ENCODE data around the gene ZNF385A.

Gene ZNF385A

DNA sequence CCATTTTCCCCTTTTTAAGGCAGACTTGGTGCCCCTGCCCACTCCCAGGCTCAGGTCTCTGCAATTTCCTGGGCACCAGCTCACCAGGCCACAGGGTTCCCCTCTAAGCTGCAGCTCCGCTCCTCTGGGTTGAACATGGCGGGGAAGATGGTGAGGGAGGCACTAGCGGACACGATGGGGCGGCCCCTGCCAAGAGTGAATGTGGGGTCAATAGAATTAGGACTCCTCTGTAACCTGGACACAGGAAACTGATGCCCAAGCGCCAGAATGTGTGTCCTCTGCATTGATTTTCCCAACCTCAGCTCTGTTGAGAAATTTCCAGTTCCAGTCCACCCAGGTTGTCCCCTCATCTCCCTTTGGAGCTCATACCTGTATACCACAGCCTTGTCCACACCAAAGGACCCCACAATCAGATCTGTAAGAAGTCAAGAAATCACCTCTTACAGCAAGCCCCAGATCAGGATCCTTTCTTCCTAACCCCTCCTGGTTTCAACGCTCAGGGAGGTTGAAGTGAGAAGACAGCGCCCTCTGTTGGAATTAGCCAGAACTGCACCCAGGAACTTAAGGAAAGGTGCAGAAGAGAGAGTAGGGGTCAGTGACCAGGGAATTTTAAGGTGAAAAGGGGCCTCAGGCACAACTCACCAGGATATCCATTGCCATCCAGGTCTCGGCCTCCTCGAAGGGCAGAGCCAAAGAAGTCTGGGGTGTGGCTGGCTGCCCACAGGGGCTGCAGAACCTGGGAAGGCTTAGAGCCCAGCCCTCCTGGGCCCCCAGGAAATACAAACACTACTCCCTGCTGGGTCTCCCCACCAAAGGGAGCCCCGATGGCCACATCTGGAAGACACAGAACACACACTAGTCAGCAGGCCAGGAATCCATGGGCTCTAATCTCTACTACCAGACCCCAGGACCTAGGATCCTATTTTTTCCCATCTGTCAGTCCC lies 19.8 kb upstream of the ZNF385A start:
- no peak for TF ChIP-seq EZH2phosphoT487 (IDR thresholded peaks at IDR 0.05; ENCODE audit: borderline replicate concordance, low read length)
- TF ChIP-seq, protein P1, sequence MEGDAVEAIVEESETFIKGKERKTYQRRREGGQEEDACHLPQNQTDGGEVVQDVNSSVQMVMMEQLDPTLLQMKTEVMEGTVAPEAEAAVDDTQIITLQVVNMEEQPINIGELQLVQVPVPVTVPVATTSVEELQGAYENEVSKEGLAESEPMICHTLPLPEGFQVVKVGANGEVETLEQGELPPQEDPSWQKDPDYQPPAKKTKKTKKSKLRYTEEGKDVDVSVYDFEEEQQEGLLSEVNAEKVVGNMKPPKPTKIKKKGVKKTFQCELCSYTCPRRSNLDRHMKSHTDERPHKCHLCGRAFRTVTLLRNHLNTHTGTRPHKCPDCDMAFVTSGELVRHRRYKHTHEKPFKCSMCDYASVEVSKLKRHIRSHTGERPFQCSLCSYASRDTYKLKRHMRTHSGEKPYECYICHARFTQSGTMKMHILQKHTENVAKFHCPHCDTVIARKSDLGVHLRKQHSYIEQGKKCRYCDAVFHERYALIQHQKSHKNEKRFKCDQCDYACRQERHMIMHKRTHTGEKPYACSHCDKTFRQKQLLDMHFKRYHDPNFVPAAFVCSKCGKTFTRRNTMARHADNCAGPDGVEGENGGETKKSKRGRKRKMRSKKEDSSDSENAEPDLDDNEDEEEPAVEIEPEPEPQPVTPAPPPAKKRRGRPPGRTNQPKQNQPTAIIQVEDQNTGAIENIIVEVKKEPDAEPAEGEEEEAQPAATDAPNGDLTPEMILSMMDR (IDR thresholded peaks at IDR 0.05; ENCODE audit: low read depth, low read length, poor library complexity, severe bottlenecking), result peak; percentile 99
- H3K79me2 ChIP-seq (ENCODE audit: control insufficient read depth, low read length), result no peaks in the 10 kb centered on the region
- no peaks in the 10 kb centered on the region for H3K4me1 ChIP-seq (ENCODE audit: control insufficient read depth, low read length)
- peaks cover 17% of the 10 kb centered on the region for H3K27me3 ChIP-seq (ENCODE audit: control insufficient read depth, low read length)
- no peak overlapping the region for H3K4me3 ChIP-seq (ENCODE audit: low read length)
- no peaks in the 10 kb centered on the region for H3K9me3 ChIP-seq (ENCODE audit: control insufficient read depth, insufficient read depth, low read length)
- no peaks in the 10 kb centered on the region for H4K20me1 ChIP-seq (ENCODE audit: control insufficient read depth, insufficient read depth, low read depth, low read length)
- no peaks in the 10 kb centered on the region for H3F3A ChIP-seq (ENCODE audit: control insufficient read depth, insufficient read depth)
- no peaks in the 10 kb centered on the region for H3K9me2 ChIP-seq (replicated peaks; ENCODE audit: control insufficient read depth, low read length)
- H3K4me2 ChIP-seq (ENCODE audit: low read length), result no peak overlapping the region
- H3K36me3 ChIP-seq (ENCODE audit: control insufficient read depth, low read length), result no peaks in the 10 kb centered on the region
- H3K27ac ChIP-seq (ENCODE audit: low read depth, low read length), result no peak overlapping the region

DNA sequence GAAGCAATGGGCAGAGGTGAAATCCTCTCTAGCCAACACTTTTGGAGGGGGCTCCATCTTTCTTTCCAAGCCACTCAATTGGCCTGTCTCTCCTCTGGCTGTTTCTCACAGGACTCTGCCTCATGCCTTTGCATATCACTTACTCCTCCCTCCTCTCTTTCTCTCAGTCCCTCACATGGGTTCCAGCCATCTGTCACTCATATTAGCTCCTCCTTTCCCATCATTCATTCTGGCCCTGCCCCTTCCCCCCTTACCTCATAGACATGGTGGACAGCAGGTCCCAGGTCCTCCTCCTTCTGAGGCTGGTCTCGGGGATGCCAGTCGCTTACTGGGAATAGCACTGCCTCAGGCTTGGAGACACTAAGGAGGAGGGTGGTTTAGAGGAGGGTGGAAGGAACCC lies 16.6 kb upstream of the ZNF385A start:
- Histone ChIP-seq H3K36me3 (ENCODE audit: control insufficient read depth, low read length) (no peaks in the 10 kb centered on the region), H3K4me1 (ENCODE audit: control insufficient read depth, low read length) (no peaks in the 10 kb centered on the region), H3K9me3 (ENCODE audit: control insufficient read depth, insufficient read depth, low read length) (no peaks in the 10 kb centered on the region), H3K79me2 (ENCODE audit: control insufficient read depth, low read length) (no peaks in the 10 kb centered on the region), H3K27ac (ENCODE audit: low read depth, low read length) (no peak overlapping the region), H3K27me3 (ENCODE audit: control insufficient read depth, low read length) (peaks cover 7% of the 10 kb centered on the region), H3F3A (ENCODE audit: control insufficient read depth, insufficient read depth) (no peaks in the 10 kb centered on the region), H3K4me3 (ENCODE audit: low read length) (no peak overlapping the region), H3K9me2 (replicated peaks; ENCODE audit: control insufficient read depth, low read length) (no peaks in the 10 kb centered on the region), H3K4me2 (ENCODE audit: low read length) (no peak overlapping the region), H4K20me1 (ENCODE audit: control insufficient read depth, insufficient read depth, low read depth, low read length) (no peaks in the 10 kb centered on the region)
- TF ChIP-seq, protein P1 (IDR thresholded peaks at IDR 0.05; ENCODE audit: low read depth, low read length, poor library complexity, severe bottlenecking), result no peak
- TF ChIP-seq EZH2phosphoT487 (IDR thresholded peaks at IDR 0.05; ENCODE audit: borderline replicate concordance, low read length), result no peak

DNA sequence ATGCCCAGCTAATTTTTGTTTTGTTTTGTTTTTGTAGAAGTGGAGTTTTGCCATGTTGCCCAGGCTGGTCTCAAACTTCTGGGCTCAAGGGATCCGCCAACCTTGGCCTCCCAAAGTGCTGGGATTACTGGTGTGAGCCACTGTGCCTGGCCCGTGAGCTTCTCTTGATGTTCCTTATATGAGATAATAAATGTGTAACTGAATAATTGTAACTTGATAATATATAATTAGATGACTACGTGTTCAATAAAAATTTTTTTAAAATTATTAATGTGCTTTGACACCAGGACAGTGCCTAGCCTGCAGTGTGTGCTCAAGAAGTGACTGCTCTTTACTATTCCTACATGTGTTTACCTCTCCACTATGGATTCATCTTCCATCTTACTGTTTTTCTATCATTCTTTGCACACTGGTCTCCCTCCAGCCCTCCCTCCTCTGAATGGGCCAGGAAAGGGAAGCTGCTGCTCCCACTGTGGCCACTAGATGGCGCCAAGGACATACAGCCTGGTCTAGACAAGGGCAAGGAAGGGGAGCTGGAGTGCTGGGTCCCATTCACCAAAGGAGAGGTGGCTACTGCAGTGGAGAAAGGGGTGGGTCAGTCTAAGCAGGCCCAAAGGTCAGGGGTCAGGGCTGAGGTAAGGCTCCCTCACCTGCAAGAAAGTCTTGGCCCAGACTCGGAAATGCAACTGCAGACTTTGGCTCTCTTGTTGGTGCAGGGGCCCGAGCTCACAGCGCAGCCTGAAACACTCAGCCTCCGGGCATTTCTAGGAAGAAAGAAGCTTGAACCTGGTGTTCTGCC lies 14.7 kb upstream of the ZNF385A start:
- Histone ChIP-seq H3K9me3 (ENCODE audit: control insufficient read depth, insufficient read depth, low read length) (no peaks in the 10 kb centered on the region), H3K36me3 (ENCODE audit: control insufficient read depth, low read length) (no peaks in the 10 kb centered on the region)
- TF ChIP-seq, protein P1 (IDR thresholded peaks at IDR 0.05; ENCODE audit: low read depth, low read length, poor library complexity, severe bottlenecking), result peak; percentile 98
- TF ChIP-seq EZH2phosphoT487 (IDR thresholded peaks at IDR 0.05; ENCODE audit: borderline replicate concordance, low read length), result no peak

More for the DNA sequence above, 14.7 kb upstream of the ZNF385A start:
- no peaks in the 10 kb centered on the region for H3K9me2 ChIP-seq (replicated peaks; ENCODE audit: control insufficient read depth, low read length)
- no peaks in the 10 kb centered on the region for H4K20me1 ChIP-seq (ENCODE audit: control insufficient read depth, insufficient read depth, low read depth, low read length)
- H3K27ac ChIP-seq (ENCODE audit: low read depth, low read length), result no peak overlapping the region
- H3K4me3 ChIP-seq (ENCODE audit: low read length), result no peak overlapping the region
- no peaks in the 10 kb centered on the region for H3K4me1 ChIP-seq (ENCODE audit: control insufficient read depth, low read length)
- no peaks in the 10 kb centered on the region for H3K79me2 ChIP-seq (ENCODE audit: control insufficient read depth, low read length)
- H3K4me2 ChIP-seq (ENCODE audit: low read length), result no peak overlapping the region
- H3F3A ChIP-seq (ENCODE audit: control insufficient read depth, insufficient read depth), result no peaks in the 10 kb centered on the region
- peaks cover 4% of the 10 kb centered on the region for H3K27me3 ChIP-seq (ENCODE audit: control insufficient read depth, low read length)

All from DOHH2 (cell line).